Effector memory CD8-positive, alpha-beta T cell (primary cell): ENCODE measurements around the gene PPHLN1.
A peak's percentile ranks its signal among the peaks of the same experiment; 100 is the strongest.

Experiments
- ATAC-seq: fragments of 150-1000 bp; cut with Tn5 transposase; replicated peaks from 2 replicates; pipeline ENCODE4 v1.10.0; 2021; ENCODE audit warnings: mild to moderate bottlenecking, moderate library complexity
- DNase-seq, 3 experiments: peaks; one replicate each; pipeline ENCODE4 v3.0.0; 2021
- H3K27ac Mint-ChIP-seq, 2 donors: one replicate each; pipeline ENCODE4 v1.8.0; 2022; ENCODE audit warnings: mild to moderate bottlenecking in 2 of 2, mixed read lengths in 2 of 2, moderate library complexity in 2 of 2
- H3K27me3 Mint-ChIP-seq, 2 donors: one replicate each; pipeline ENCODE4 v1.8.0; 2022; ENCODE audit warnings: mixed read lengths in 2 of 2
- H3K36me3 Mint-ChIP-seq: one replicate; pipeline ENCODE4 v1.8.0; 2022; ENCODE audit warnings: mild to moderate bottlenecking, moderate library complexity, mixed read lengths; ENCODE audit not compliant: insufficient read depth
- H3K4me1 Mint-ChIP-seq, 2 donors: one replicate each; pipeline ENCODE4 v1.8.0; 2022; ENCODE audit warnings: low read depth in 2 of 2, mixed read lengths in 2 of 2
- H3K4me3 Mint-ChIP-seq, 2 donors: one replicate each; pipeline ENCODE4 v1.8.0; 2022; ENCODE audit warnings: mild to moderate bottlenecking in 2 of 2, mixed read lengths in 2 of 2, moderate library complexity in 2 of 2
- H3K9me3 Mint-ChIP-seq, 2 donors: one replicate each; pipeline ENCODE4 v1.8.0; 2022; ENCODE audit warnings: mixed read lengths in 2 of 2

PPHLN1 gene

GRCh38 chr12:42472376-42472775, 146.4 kb downstream of the PPHLN1 start:
- DNase-seq (no peak), ATAC-seq (no peak)
- H3K4me1 Mint-ChIP-seq: peaks cover 7 to 19% of the 10 kb centered on the region in 2 donors
- peaks cover 42 to 65% of the 10 kb centered on the region in 2 donors for H3K27me3 Mint-ChIP-seq
- H3K9me3 Mint-ChIP-seq: no peaks in the 10 kb centered on the region
- H3K36me3 Mint-ChIP-seq: no peaks in the 10 kb centered on the region
- no peak overlapping the region for H3K27ac Mint-ChIP-seq
- no peak overlapping the region for H3K4me3 Mint-ChIP-seq

- Mint-ChIP-seq H3K36me3 (no peaks in the 10 kb centered on the region), H3K27ac (no peak overlapping the region), H3K27me3 (peaks cover 45 to 68% of the 10 kb centered on the region in 2 donors), H3K9me3 (no peaks in the 10 kb centered on the region), H3K4me3 (no peak overlapping the region), H3K4me1 (peaks cover 7 to 19% of the 10 kb centered on the region in 2 donors)
- ATAC-seq (no peak), DNase-seq (no peak)
Measured at GRCh38 chr12:42473130-42473529, 147.2 kb downstream of the PPHLN1 start.

- Mint-ChIP-seq H3K27ac (no peak overlapping the region), H3K4me3 (no peak overlapping the region), H3K4me1 (peaks cover 5 to 15% of the 10 kb centered on the region in 2 donors), H3K27me3 (peaks cover 48 to 69% of the 10 kb centered on the region in 2 donors), H3K36me3 (no peaks in the 10 kb centered on the region), H3K9me3 (no peaks in the 10 kb centered on the region)
- no peak for DNase-seq
- ATAC-seq: no peak
Measured at GRCh38 chr12:42473561-42473960, 147.6 kb downstream of the PPHLN1 start.

GRCh38 chr12:42474391-42474790, 148.4 kb downstream of the PPHLN1 start:
- peaks cover 48 to 69% of the 10 kb centered on the region in 2 donors for H3K27me3 Mint-ChIP-seq
- H3K9me3 Mint-ChIP-seq: no peaks in the 10 kb centered on the region
- peaks cover 2 to 7% of the 10 kb centered on the region in 2 donors for H3K4me1 Mint-ChIP-seq
- ATAC-seq (no peak), DNase-seq (no peak)
- no peak overlapping the region for H3K4me3 Mint-ChIP-seq
- H3K27ac Mint-ChIP-seq: no peak overlapping the region
- H3K36me3 Mint-ChIP-seq: no peaks in the 10 kb centered on the region

GRCh38 chr12:42475106-42475505, 149.1 kb downstream of the PPHLN1 start:
- Mint-ChIP-seq H3K4me1 (no peaks in the 10 kb centered on the region), H3K36me3 (no peaks in the 10 kb centered on the region), H3K27me3 (peaks cover 51 to 69% of the 10 kb centered on the region in 2 donors), H3K4me3 (no peak overlapping the region), H3K9me3 (no peaks in the 10 kb centered on the region), H3K27ac (no peak overlapping the region)
- ATAC-seq: no peak
- DNase-seq: no peak

GRCh38 chr12:42477941-42478340, 152.0 kb downstream of the PPHLN1 start:
- Mint-ChIP-seq H3K36me3 (no peaks in the 10 kb centered on the region), H3K27me3 (peaks cover 53 to 65% of the 10 kb centered on the region in 2 donors), H3K4me3 (no peak overlapping the region), H3K27ac (no peak overlapping the region), H3K9me3 (no peaks in the 10 kb centered on the region), H3K4me1 (peaks cover 0 to under 1% of the 10 kb centered on the region in 2 donors)
- DNase-seq: no peak
- ATAC-seq: no peak

- no peak overlapping the region for H3K4me3 Mint-ChIP-seq
- H3K27ac Mint-ChIP-seq: no peak overlapping the region
- H3K9me3 Mint-ChIP-seq: no peaks in the 10 kb centered on the region
- H3K4me1 Mint-ChIP-seq: peaks cover 8 to 10% of the 10 kb centered on the region in 2 donors
- ATAC-seq (no peak), DNase-seq (no peak)
- peaks cover 72 to 76% of the 10 kb centered on the region in 2 donors for H3K27me3 Mint-ChIP-seq
- peaks cover 4% of the 10 kb centered on the region for H3K36me3 Mint-ChIP-seq
Measured at GRCh38 chr12:42481368-42481767, 155.4 kb downstream of the PPHLN1 start.

GRCh38 chr12:42482041-42482747, 156.2 kb downstream of the PPHLN1 start:
- peaks cover 4% of the 10 kb centered on the region for H3K36me3 Mint-ChIP-seq
- H3K9me3 Mint-ChIP-seq: no peaks in the 10 kb centered on the region
- no peak overlapping the region for H3K27ac Mint-ChIP-seq
- ATAC-seq (no peak), DNase-seq (no peak)
- H3K4me1 Mint-ChIP-seq: peaks cover 8 to 10% of the 10 kb centered on the region in 2 donors
- peak overlapping the region; percentile 68 to 77 for H3K4me3 Mint-ChIP-seq
- H3K27me3 Mint-ChIP-seq: peaks cover 79 to 84% of the 10 kb centered on the region in 2 donors

GRCh38 chr12:42482748-42483520, 157.0 kb downstream of the PPHLN1 start:
- H3K4me1 Mint-ChIP-seq: peaks cover 8 to 10% of the 10 kb centered on the region in 2 donors
- H3K27me3 Mint-ChIP-seq: peaks cover 82 to 90% of the 10 kb centered on the region in 2 donors
- H3K27ac Mint-ChIP-seq: no peak overlapping the region
- ATAC-seq (peak; percentile 76), DNase-seq (peak; percentile 24 to 37 (median 31))
- H3K4me3 Mint-ChIP-seq: peak overlapping the region; percentile 77 to 96
- peaks cover 4% of the 10 kb centered on the region for H3K36me3 Mint-ChIP-seq
- no peaks in the 10 kb centered on the region for H3K9me3 Mint-ChIP-seq

- peak overlapping the region; percentile 96 to 99 for H3K4me3 Mint-ChIP-seq
- no peak overlapping the region for H3K27ac Mint-ChIP-seq
- H3K4me1 Mint-ChIP-seq: peaks cover 8 to 10% of the 10 kb centered on the region in 2 donors
- DNase-seq: peak in 2 of 3 experiments; percentile 3
- H3K9me3 Mint-ChIP-seq: no peaks in the 10 kb centered on the region
- H3K27me3 Mint-ChIP-seq: peaks cover 76 to 87% of the 10 kb centered on the region in 2 donors
- peak; percentile 52 for ATAC-seq
- H3K36me3 Mint-ChIP-seq: peaks cover 4% of the 10 kb centered on the region
Measured at GRCh38 chr12:42483521-42483790, 157.5 kb downstream of the PPHLN1 start.

GRCh38 chr12:42484996-42485395, 159.0 kb downstream of the PPHLN1 start:
- peaks cover 8 to 10% of the 10 kb centered on the region in 2 donors for H3K4me1 Mint-ChIP-seq
- H3K4me3 Mint-ChIP-seq: no peak overlapping the region
- no peak overlapping the region for H3K27ac Mint-ChIP-seq
- peaks cover 4% of the 10 kb centered on the region for H3K36me3 Mint-ChIP-seq
- H3K27me3 Mint-ChIP-seq: peaks cover 68 to 79% of the 10 kb centered on the region in 2 donors
- no peak for ATAC-seq
- no peaks in the 10 kb centered on the region for H3K9me3 Mint-ChIP-seq
- DNase-seq: no peak

GRCh38 chr12:42485823-42486222, 159.9 kb downstream of the PPHLN1 start:
- no peaks in the 10 kb centered on the region for H3K9me3 Mint-ChIP-seq
- no peak for DNase-seq
- no peak overlapping the region for H3K27ac Mint-ChIP-seq
- peaks cover 64 to 71% of the 10 kb centered on the region in 2 donors for H3K27me3 Mint-ChIP-seq
- no peak for ATAC-seq
- H3K4me1 Mint-ChIP-seq: peaks cover 8 to 10% of the 10 kb centered on the region in 2 donors
- no peak overlapping the region for H3K4me3 Mint-ChIP-seq
- H3K36me3 Mint-ChIP-seq: peaks cover 4% of the 10 kb centered on the region

- ATAC-seq: no peak
- H3K27ac Mint-ChIP-seq: no peak overlapping the region
- H3K4me3 Mint-ChIP-seq: no peak overlapping the region
- DNase-seq: no peak
- peaks cover 4% of the 10 kb centered on the region for H3K36me3 Mint-ChIP-seq
- peaks cover 59 to 66% of the 10 kb centered on the region in 2 donors for H3K27me3 Mint-ChIP-seq
- peaks cover 8 to 10% of the 10 kb centered on the region in 2 donors for H3K4me1 Mint-ChIP-seq
- no peaks in the 10 kb centered on the region for H3K9me3 Mint-ChIP-seq
Measured at GRCh38 chr12:42486407-42486806, 160.4 kb downstream of the PPHLN1 start.
